ENCODE data around the gene NXPH4. TPM values are rescaled to one million over a fixed set of nuclear protein-coding genes. Genes with fewer than 3 reads are reported as not detected.

NXPH4 gene
- total RNA-seq, 2 experiments from 2014 or later = 0.41 to 0.51 TPM

DNA sequence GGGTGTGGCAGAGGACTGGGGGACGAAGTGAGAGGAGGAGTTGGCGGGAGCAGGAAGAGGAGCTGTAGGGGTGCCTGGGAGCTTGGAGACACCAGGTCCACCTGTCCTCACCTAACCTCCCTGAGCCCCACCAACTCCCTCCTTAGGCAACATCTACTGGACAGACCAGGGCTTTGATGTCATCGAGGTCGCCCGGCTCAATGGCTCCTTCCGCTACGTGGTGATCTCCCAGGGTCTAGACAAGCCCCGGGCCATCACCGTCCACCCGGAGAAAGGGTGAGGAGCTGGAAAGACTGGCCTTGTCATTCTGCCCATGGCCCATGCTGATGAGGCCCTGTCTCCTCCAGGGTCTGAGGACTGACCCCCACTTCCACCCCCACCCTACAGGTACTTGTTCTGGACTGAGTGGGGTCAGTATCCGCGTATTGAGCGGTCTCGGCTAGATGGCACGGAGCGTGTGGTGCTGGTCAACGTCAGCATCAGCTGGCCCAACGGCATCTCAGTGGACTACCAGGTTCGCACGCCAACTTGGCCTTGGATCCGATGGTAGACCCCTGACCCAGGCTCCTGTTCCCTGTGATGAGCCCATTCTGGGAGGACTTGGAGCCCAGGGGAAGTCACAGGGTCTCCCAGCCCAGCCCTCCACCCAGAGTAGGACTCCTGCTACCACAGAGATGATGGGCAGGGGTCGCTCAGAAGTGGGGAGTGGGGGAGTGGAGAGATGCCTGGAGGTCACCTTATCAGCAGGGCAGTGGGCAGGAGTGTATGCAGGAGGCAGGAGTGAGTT is 32.5 kb upstream of the NXPH4 start:
- intact Hi-C loops (cut with DNase I, micrococcal nuclease) = loop anchor here (1.0 to 5.0 kb wide), 7 partner anchors 59 to 427 kb away; partner anchors contain the start of gene ZBTB39 (in 2 of the 2)
- ATAC-seq (no peak), DNase-seq (no peak)
- H3K27me3 Mint-ChIP-seq = no peaks in the 10 kb centered on the region
- no peak overlapping the region for H3K4me3 Mint-ChIP-seq
- H3K4me1 Mint-ChIP-seq = peaks cover 2% of the 10 kb centered on the region
- no peak overlapping the region for H3K27ac Mint-ChIP-seq
- ChIA-PET CTCF (interaction anchor here (0.7 to 10.6 kb wide), 11 partner anchors 10 to 1152 kb away, joined by 3 to 156 read pairs (median 6); partner anchors contain the start of genes LRP1 and STAT6), POLR2A (no interaction called here)
- no peaks in the 10 kb centered on the region for H3K36me3 Mint-ChIP-seq (ENCODE audit: low read depth)
- H3K9me3 Mint-ChIP-seq (ENCODE audit: low read depth) = no peaks in the 10 kb centered on the region

DNA sequence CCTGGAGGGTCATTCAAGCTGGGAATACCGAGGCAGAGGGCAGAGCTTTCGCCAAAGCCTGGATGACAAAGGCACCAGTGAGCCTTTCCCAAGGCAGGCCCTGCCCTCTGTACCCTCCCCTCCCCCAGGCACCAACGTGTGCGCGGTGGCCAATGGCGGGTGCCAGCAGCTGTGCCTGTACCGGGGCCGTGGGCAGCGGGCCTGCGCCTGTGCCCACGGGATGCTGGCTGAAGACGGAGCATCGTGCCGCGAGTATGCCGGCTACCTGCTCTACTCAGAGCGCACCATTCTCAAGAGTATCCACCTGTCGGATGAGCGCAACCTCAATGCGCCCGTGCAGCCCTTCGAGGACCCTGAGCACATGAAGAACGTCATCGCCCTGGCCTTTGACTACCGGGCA is 31.2 kb upstream of the NXPH4 start:
- H3K36me3 Mint-ChIP-seq (ENCODE audit: low read depth) = no peaks in the 10 kb centered on the region
- ATAC-seq = no peak
- POLR2A ChIA-PET = no interaction called here
- no peak overlapping the region for H3K27ac Mint-ChIP-seq
- CTCF ChIA-PET = interaction anchor here (1.1 to 10.6 kb wide), 4 partner anchors 11 to 180 kb away, joined by 3 to 156 read pairs (median 14); partner anchors contain the start of gene LRP1
- DNase-seq = no peak
- H3K4me3 Mint-ChIP-seq = no peak overlapping the region
- H3K27me3 Mint-ChIP-seq = no peaks in the 10 kb centered on the region
- intact Hi-C loops (cut with DNase I, micrococcal nuclease) = no loop called here
- H3K9me3 Mint-ChIP-seq (ENCODE audit: low read depth) = no peaks in the 10 kb centered on the region
- H3K4me1 Mint-ChIP-seq = peaks cover 2% of the 10 kb centered on the region

DNA sequence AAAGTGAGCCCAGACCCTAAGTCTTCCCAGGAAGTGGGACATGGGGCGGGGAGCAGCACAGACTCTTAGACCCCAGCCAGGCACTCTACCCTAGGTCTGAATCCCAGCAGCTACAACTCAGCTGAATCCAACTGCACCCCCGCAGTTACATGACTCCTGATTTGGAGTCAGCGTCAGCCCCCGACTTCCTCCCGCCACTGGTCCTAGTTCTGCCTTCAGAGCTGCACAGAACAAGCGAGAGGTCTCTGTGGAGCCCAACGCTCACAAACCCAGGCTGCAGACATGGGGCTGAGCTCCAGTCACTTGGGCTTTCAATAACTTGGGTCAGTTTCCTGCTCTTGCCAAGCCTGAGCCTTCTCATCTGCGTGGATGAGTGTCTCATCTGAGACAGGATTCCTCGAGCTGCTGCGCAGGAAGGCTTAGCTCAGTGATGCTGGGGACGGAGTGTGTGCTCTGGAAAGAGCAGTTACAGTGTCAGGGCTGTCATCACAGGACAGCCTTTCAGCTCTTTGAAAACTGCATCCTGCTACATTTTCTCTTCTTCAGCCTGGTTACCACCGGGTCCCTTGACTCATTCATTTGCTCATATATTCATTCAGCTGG is 30.6 kb upstream of the NXPH4 start:
- Mint-ChIP-seq H3K4me1 (peaks cover 2% of the 10 kb centered on the region), H3K36me3 (ENCODE audit: low read depth) (no peaks in the 10 kb centered on the region), H3K9me3 (ENCODE audit: low read depth) (no peaks in the 10 kb centered on the region), H3K27me3 (no peaks in the 10 kb centered on the region), H3K4me3 (no peak overlapping the region), H3K27ac (no peak overlapping the region)
- CTCF ChIA-PET = interaction anchor here (0.6 to 10.6 kb wide), 10 partner anchors 13 to 428 kb away, joined by 3 to 156 read pairs (median 3); partner anchors contain the start of gene LRP1
- POLR2A ChIA-PET = no interaction called here
- intact Hi-C loops (cut with DNase I, micrococcal nuclease) = no loop called here
- no peak for DNase-seq
- ATAC-seq = no peak

DNA sequence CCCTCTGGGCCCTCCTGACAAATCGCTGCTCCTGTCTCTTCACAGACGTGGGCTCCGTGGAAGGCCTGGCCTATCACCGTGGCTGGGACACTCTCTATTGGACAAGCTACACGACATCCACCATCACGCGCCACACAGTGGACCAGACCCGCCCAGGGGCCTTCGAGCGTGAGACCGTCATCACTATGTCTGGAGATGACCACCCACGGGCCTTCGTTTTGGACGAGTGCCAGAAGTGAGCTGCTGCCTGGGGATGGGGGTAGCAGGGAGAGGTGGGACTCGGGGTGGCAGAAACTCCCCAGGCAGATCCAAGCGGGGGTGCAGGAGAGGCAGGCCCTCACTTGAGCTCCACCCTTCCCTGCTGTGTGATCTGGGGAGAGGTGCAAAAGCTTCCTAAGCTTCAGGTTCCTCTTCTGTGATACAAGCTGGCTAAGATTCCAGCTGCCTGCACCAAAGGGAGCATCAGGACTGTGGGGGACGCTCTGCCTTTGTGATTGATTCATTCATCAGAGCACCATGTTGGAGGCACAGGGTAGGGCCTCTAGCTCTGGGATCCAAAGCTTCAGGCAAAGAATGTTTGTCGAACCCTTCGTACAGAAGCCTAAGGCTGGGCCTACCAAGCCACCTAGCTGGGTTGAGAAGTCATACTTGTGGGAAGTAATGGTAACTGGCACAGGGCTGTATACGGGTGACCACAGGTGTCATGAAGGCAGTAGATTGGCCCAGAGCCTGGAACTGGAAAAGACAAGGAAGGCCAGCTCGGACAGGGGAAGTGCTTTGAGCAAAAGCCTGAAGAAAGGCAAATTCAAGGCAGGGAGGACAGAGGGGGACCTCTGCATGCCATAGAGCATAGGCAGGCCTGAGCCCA is 29.1 kb upstream of the NXPH4 start:
- Mint-ChIP-seq H3K9me3 (ENCODE audit: low read depth) (no peaks in the 10 kb centered on the region), H3K36me3 (ENCODE audit: low read depth) (no peaks in the 10 kb centered on the region), H3K27ac (no peak overlapping the region), H3K4me1 (peaks cover 2% of the 10 kb centered on the region), H3K27me3 (no peaks in the 10 kb centered on the region), H3K4me3 (no peak overlapping the region)
- CTCF ChIA-PET = interaction anchor here (0.6 to 10.6 kb wide), 8 partner anchors 14 to 433 kb away, joined by 3 to 156 read pairs (median 4); partner anchors contain the start of gene LRP1
- DNase-seq (no peak), ATAC-seq (no peak)
- intact Hi-C loops (cut with DNase I, micrococcal nuclease) = no loop called here
- POLR2A ChIA-PET = no interaction called here

DNA sequence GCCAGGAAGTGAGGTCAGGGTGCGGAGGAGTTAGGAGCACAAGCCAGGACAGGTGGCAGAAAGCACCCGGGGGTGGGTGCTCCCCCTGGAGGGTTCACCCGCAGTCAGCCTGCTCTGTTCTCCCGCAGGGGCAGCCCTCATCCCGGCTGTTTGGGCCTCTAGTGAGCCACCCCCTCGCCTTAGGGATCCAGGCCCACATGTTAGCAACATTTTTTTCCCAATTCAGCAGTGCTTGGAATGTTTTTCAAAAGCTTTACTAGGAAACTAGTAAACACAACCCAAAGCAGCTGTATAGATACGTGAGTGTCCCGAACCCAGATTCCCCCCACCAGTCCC is 28.5 kb upstream of the NXPH4 start:
- H3K36me3 Mint-ChIP-seq (ENCODE audit: low read depth) = no peaks in the 10 kb centered on the region
- intact Hi-C loops (cut with DNase I, micrococcal nuclease) = no loop called here
- POLR2A ChIA-PET = no interaction called here
- H3K9me3 Mint-ChIP-seq (ENCODE audit: low read depth) = no peaks in the 10 kb centered on the region
- no peaks in the 10 kb centered on the region for H3K27me3 Mint-ChIP-seq
- CTCF ChIA-PET = interaction anchor here (0.6 to 10.6 kb wide), 4 partner anchors 55 to 434 kb away, joined by 3 to 156 read pairs (median 4); partner anchors contain the start of gene LRP1
- H3K27ac Mint-ChIP-seq = no peak overlapping the region
- peaks cover under 1% of the 10 kb centered on the region for H3K4me1 Mint-ChIP-seq
- no peak overlapping the region for H3K4me3 Mint-ChIP-seq
- DNase-seq (no peak), ATAC-seq (no peak)

DNA sequence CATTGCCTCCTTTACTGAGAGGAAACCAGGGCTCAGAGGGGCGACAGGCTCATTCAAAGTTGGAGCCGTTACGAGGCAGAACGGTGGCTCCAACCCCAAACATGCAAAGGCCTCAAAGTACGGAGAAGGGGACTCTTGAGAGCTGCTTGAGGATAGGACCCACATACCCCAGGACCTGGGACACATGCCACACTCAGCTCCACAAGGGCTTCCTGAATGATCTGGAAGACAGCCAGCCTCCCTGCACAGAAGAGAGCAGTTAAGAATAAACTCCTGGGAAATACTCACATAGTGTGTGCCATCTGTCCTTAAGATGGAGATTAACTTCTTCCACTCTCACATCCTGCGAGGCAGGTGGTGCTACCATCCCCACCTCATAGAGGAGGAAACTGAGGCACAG is 26.6 kb upstream of the NXPH4 start:
- DNase-seq = no peak
- no peaks in the 10 kb centered on the region for H3K9me3 Mint-ChIP-seq (ENCODE audit: low read depth)
- H3K4me1 Mint-ChIP-seq = no peaks in the 10 kb centered on the region
- CTCF ChIA-PET = no interaction called here
- POLR2A ChIA-PET = no interaction called here
- no peak overlapping the region for H3K4me3 Mint-ChIP-seq
- no peak for ATAC-seq
- intact Hi-C loops (cut with DNase I, micrococcal nuclease) = no loop called here
- H3K36me3 Mint-ChIP-seq (ENCODE audit: low read depth) = no peaks in the 10 kb centered on the region
- H3K27ac Mint-ChIP-seq = no peak overlapping the region
- no peaks in the 10 kb centered on the region for H3K27me3 Mint-ChIP-seq

DNA sequence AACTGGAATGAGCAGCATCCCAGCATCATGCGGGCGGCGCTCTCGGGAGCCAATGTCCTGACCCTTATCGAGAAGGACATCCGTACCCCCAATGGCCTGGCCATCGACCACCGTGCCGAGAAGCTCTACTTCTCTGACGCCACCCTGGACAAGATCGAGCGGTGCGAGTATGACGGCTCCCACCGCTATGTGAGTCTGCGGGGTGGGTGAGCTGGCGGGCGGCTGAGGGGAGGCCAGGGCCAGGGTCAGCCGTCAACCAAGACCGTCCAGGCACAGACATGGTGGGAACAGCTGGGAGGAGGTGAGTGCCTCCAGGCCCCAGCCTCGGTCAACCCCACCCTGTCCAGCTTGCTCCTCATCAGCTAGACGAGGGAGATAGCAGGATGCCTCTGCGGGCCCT is 25.8 kb upstream of the NXPH4 start:
- H3K4me3 Mint-ChIP-seq = no peak overlapping the region
- no peaks in the 10 kb centered on the region for H3K36me3 Mint-ChIP-seq (ENCODE audit: low read depth)
- intact Hi-C loops (cut with DNase I, micrococcal nuclease) = no loop called here
- ATAC-seq (no peak), DNase-seq (no peak)
- no peaks in the 10 kb centered on the region for H3K27me3 Mint-ChIP-seq
- CTCF ChIA-PET = interaction anchor here (1.0 kb wide), 2 partner anchors 9 to 69 kb away, joined by 3 read pairs; no protein-coding TSS in a partner anchor
- POLR2A ChIA-PET = interaction anchor here (1.1 kb wide), 1 partner anchor 17 kb away, joined by 3 read pairs; no protein-coding TSS in a partner anchor
- no peak overlapping the region for H3K27ac Mint-ChIP-seq
- H3K4me1 Mint-ChIP-seq = no peaks in the 10 kb centered on the region
- no peaks in the 10 kb centered on the region for H3K9me3 Mint-ChIP-seq (ENCODE audit: low read depth)

DNA sequence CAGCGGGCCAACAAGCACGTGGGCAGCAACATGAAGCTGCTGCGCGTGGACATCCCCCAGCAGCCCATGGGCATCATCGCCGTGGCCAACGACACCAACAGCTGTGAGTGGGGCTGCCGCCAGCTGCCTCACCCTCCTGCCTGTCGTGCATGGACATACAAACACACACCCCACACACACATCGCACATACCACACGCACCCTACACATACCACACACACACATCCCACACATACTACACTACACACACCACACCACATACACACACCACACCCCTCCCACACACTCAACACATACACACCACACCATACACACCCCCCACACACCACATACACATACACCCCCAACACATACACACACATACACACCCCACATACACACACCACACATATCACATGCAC is 25.2 kb upstream of the NXPH4 start:
- CTCF ChIA-PET = interaction anchor here (1.0 kb wide), 2 partner anchors 10 to 70 kb away, joined by 3 read pairs; no protein-coding TSS in a partner anchor
- H3K27ac Mint-ChIP-seq = no peak overlapping the region
- intact Hi-C loops (cut with DNase I, micrococcal nuclease) = no loop called here
- POLR2A ChIA-PET = interaction anchor here (1.1 kb wide), 1 partner anchor 18 kb away, joined by 3 read pairs; no protein-coding TSS in a partner anchor
- no peaks in the 10 kb centered on the region for H3K27me3 Mint-ChIP-seq
- ATAC-seq = peak; percentile 6
- no peak for DNase-seq
- H3K4me1 Mint-ChIP-seq = no peaks in the 10 kb centered on the region
- H3K4me3 Mint-ChIP-seq = no peak overlapping the region
- H3K36me3 Mint-ChIP-seq (ENCODE audit: low read depth) = no peaks in the 10 kb centered on the region
- no peaks in the 10 kb centered on the region for H3K9me3 Mint-ChIP-seq (ENCODE audit: low read depth)

DNA sequence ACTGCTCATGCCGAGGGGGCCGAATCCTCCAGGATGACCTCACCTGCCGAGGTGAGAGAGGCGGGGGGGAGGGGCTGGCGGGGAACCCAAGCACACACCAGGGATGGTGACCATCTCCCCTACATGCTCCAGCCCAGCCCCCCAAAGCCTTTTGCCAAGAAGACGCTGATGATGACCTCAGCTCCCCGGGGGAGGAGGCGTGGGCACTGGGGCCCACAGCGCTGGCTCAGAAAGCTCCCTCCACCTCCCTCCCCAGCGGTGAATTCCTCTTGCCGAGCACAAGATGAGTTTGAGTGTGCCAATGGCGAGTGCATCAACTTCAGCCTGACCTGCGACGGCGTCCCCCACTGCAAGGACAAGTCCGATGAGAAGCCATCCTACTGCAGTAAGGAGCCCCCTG is 23.7 kb upstream of the NXPH4 start:
- no peak overlapping the region for H3K4me3 Mint-ChIP-seq
- intact Hi-C loops (cut with DNase I, micrococcal nuclease) = no loop called here
- ChIA-PET POLR2A (no interaction called here), CTCF (no interaction called here)
- H3K27ac Mint-ChIP-seq = no peak overlapping the region
- ATAC-seq (no peak), DNase-seq (no peak)
- no peaks in the 10 kb centered on the region for H3K36me3 Mint-ChIP-seq (ENCODE audit: low read depth)
- H3K9me3 Mint-ChIP-seq (ENCODE audit: low read depth) = no peaks in the 10 kb centered on the region
- no peaks in the 10 kb centered on the region for H3K4me1 Mint-ChIP-seq
- H3K27me3 Mint-ChIP-seq = no peaks in the 10 kb centered on the region

DNA sequence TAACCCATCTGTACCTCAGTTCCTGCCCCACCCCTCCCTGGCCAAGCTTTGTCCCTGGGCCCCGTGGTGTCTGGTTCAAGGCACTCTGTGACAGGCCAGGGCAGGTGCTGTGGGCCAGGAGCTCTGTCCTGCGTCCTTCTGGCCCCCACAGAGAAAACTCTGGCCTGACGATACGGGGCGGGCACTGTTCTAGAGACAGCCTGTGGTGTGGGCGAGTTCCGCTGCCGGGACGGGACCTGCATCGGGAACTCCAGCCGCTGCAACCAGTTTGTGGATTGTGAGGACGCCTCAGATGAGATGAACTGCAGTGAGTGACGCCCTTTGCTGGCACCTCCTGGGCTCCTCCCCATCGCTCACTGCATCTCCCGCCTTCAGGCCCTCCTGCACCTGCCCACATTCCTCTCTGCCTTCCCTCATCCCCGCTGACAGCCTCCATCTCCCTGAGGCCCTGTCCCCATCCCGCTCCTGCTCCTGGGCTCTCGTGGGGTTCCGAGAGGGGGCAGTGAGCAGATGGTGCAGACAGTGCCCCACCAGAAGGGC is 22.8 kb upstream of the NXPH4 start:
- ChIA-PET POLR2A (no interaction called here), CTCF (interaction anchor here (0.6 to 1.0 kb wide), 3 partner anchors 10 to 435 kb away, joined by 3 to 5 read pairs (median 3); no protein-coding TSS in a partner anchor)
- no peak for ATAC-seq
- no peak for DNase-seq
- Mint-ChIP-seq H3K4me3 (no peak overlapping the region), H3K27ac (no peak overlapping the region), H3K36me3 (ENCODE audit: low read depth) (no peaks in the 10 kb centered on the region), H3K27me3 (no peaks in the 10 kb centered on the region), H3K9me3 (ENCODE audit: low read depth) (no peaks in the 10 kb centered on the region), H3K4me1 (no peaks in the 10 kb centered on the region)
- intact Hi-C loops (cut with DNase I, micrococcal nuclease) = no loop called here

DNA sequence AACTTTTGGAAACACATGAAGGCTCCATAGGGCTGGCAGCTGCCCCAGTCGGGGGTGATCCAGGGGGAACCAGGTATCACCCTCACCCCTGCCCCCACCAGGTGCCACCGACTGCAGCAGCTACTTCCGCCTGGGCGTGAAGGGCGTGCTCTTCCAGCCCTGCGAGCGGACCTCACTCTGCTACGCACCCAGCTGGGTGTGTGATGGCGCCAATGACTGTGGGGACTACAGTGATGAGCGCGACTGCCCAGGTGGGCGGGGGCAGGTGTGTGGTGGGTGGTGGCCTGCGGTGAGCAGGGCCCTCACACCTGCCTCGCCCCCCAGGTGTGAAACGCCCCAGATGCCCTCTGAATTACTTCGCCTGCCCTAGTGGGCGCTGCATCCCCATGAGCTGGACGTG is 22.3 kb upstream of the NXPH4 start:
- POLR2A ChIA-PET = no interaction called here
- no peaks in the 10 kb centered on the region for H3K9me3 Mint-ChIP-seq (ENCODE audit: low read depth)
- no peak for ATAC-seq
- no peaks in the 10 kb centered on the region for H3K4me1 Mint-ChIP-seq
- H3K27ac Mint-ChIP-seq = no peak overlapping the region
- H3K36me3 Mint-ChIP-seq (ENCODE audit: low read depth) = no peaks in the 10 kb centered on the region
- DNase-seq = no peak
- H3K4me3 Mint-ChIP-seq = no peak overlapping the region
- H3K27me3 Mint-ChIP-seq = no peaks in the 10 kb centered on the region
- CTCF ChIA-PET = interaction anchor here (1.0 kb wide), 1 partner anchor 11 kb away, joined by 3 read pairs; no protein-coding TSS in a partner anchor
- intact Hi-C loops (cut with DNase I, micrococcal nuclease) = no loop called here
